PC-3 (cell line): ENCODE measurements around the gene AMH. TPM values are rescaled to one million over a fixed set of nuclear protein-coding genes. Genes with fewer than 3 reads are reported as not detected.

Source experiments
- ATAC-seq: fragments of 200-7000 bp; cut with Tn5 transposase; 2 replicates; pipeline ENCODE4 v1.9.1; 2020; ENCODE audit warnings: mild to moderate bottlenecking, moderate library complexity
- BruUV-seq: library from RNA; stranded (reverse); fragments of 400-500 nt; replicated peaks from 2 replicates; lab custom pipeline; 2021; lab: Mats Ljungman, UMichigan
- CTCF ChIA-PET: fragments of 300-600 bp; sonication (Branson Sonifier 250); formaldehyde crosslinking; loops from one replicate; lab custom pipeline; 2022; ENCODE audit warnings: antibody characterized with exemption; lab: Charles Lee
- POLR2A ChIA-PET: fragments of 300-600 bp; sonication (Branson Sonifier 250); formaldehyde crosslinking; loops from one replicate; lab custom pipeline; 2022; ENCODE audit warnings: antibody characterized with exemption; ENCODE audit not compliant: unreplicated experiment; lab: Charles Lee
- DNase-seq: peaks from one replicate; pipeline ENCODE4 v3.0.0-alpha.2; 2015
- H2AFZ ChIP-seq: fragments of 300-600 bp; sonication (generic); 2 replicates; pipeline ENCODE4 v1.6.0; 2016; ENCODE audit warnings: antibody characterized with exemption, low read length
- H3F3A ChIP-seq: fragments of 300-600 bp; sonication (generic); one replicate; pipeline ENCODE4 v1.6.0; 2017; ENCODE audit warnings: antibody characterized with exemption, low read length, control low read depth, mild to moderate bottlenecking; ENCODE audit not compliant: unreplicated experiment
- H3K27ac ChIP-seq: fragments of 300-600 bp; sonication (generic); 2 replicates; pipeline ENCODE4 v1.5.1; 2016; ENCODE audit warnings: mild to moderate bottlenecking, low read length
- H3K27me3 ChIP-seq: fragments of 300-600 bp; sonication (generic); 2 replicates; pipeline ENCODE4 v1.6.1; 2016; ENCODE audit warnings: low read length, mixed read lengths
- H3K36me3 ChIP-seq: fragments of 300-600 bp; sonication (generic); 2 replicates; pipeline ENCODE4 v1.6.1; 2016; ENCODE audit warnings: low read depth, mixed run types, low read length, mixed read lengths
- H3K4me1 ChIP-seq: fragments of 300-600 bp; sonication (generic); 2 replicates; pipeline ENCODE4 v1.5.1; 2016; ENCODE audit warnings: low read length; ENCODE audit not compliant: insufficient read depth
- H3K4me2 ChIP-seq: fragments of 300-600 bp; sonication (generic); 2 replicates; pipeline ENCODE4 v1.6.0; 2016; ENCODE audit warnings: low read length
- H3K4me3 ChIP-seq: fragments of 300-600 bp; sonication (generic); 2 replicates; pipeline ENCODE4 v1.5.1; 2016; ENCODE audit warnings: mild to moderate bottlenecking, low read length, mixed read lengths
- H3K79me2 ChIP-seq: fragments of 300-600 bp; sonication (generic); 2 replicates; pipeline ENCODE4 v1.6.1; 2017; ENCODE audit warnings: low read length, mixed read lengths
- H3K9ac ChIP-seq: fragments of 300-600 bp; sonication (generic); 2 replicates; pipeline ENCODE4 v1.6.0; 2016; ENCODE audit warnings: mild to moderate bottlenecking, low read length
- H3K9me2 ChIP-seq: fragments of 300-600 bp; sonication (generic); replicated peaks from 2 replicates; pipeline ENCODE4 v1.6.1; 2016; ENCODE audit warnings: mixed run types, low read length, mixed read lengths
- H3K9me3 ChIP-seq: fragments of 300-600 bp; sonication (generic); 2 replicates; pipeline ENCODE4 v1.6.1; 2016; ENCODE audit warnings: low read length, mixed read lengths
- H4K20me1 ChIP-seq: fragments of 300-600 bp; sonication (generic); 2 replicates; pipeline ENCODE4 v1.6.1; 2016; ENCODE audit warnings: low read length, mixed read lengths
- EZH2 ChIP-seq: fragments of 300-600 bp; sonication (generic); IDR thresholded peaks from one replicate; pipeline ENCODE4 v1.6.1; 2017; ENCODE audit warnings: antibody characterized with exemption, mild to moderate bottlenecking, low read length; ENCODE audit not compliant: unreplicated experiment
- EZH2phosphoT487 ChIP-seq: fragments of 300-600 bp; sonication (generic); IDR thresholded peaks from 2 replicates; pipeline ENCODE4 v1.6.1; 2018; ENCODE audit warnings: mild to moderate bottlenecking, antibody characterized with exemption, low read length, borderline replicate concordance
- intact Hi-C: fragments of 100-400 bp; cut with micrococcal nuclease; formaldehyde crosslinking; loops from 2 replicates; pipeline ENCODE4 v1.9.0; 2023
- total RNA-seq: library from RNA; depleted of rRNA; stranded (reverse); fragments of >200 nt; gene quantifications from 2 replicates; pipeline ENCODE4 v1.2.3, GENCODE V29; 2014
- TF ChIP-seq, protein P1 (sequence below): fragments of 300-600 bp; sonication (generic); conservative IDR thresholded peaks from 2 replicates; pipeline ENCODE4 v1.5.1; 2017; ENCODE audit warnings: antibody characterized with exemption, low read depth, mild to moderate bottlenecking, low read length

The AMH gene
- total RNA-seq, 1 experiment from 2014 or later = 6.0 TPM

GRCh38 chr19:2247433-2248101, 1.6 kb upstream of the AMH start:
- peak; percentile 5; the same call in 1 of the 2 replicates for ATAC-seq

GRCh38 chr19:2248136-2249009, 750 bp upstream of the AMH start:
- peaks cover 2% of the 10 kb centered on the region for H4K20me1 ChIP-seq
- ChIA-PET CTCF (no interaction called here), POLR2A (no interaction called here)
- no peak for TF ChIP-seq EZH2
- no peak for TF ChIP-seq EZH2phosphoT487
- TF ChIP-seq, protein P1, sequence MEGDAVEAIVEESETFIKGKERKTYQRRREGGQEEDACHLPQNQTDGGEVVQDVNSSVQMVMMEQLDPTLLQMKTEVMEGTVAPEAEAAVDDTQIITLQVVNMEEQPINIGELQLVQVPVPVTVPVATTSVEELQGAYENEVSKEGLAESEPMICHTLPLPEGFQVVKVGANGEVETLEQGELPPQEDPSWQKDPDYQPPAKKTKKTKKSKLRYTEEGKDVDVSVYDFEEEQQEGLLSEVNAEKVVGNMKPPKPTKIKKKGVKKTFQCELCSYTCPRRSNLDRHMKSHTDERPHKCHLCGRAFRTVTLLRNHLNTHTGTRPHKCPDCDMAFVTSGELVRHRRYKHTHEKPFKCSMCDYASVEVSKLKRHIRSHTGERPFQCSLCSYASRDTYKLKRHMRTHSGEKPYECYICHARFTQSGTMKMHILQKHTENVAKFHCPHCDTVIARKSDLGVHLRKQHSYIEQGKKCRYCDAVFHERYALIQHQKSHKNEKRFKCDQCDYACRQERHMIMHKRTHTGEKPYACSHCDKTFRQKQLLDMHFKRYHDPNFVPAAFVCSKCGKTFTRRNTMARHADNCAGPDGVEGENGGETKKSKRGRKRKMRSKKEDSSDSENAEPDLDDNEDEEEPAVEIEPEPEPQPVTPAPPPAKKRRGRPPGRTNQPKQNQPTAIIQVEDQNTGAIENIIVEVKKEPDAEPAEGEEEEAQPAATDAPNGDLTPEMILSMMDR = no peak
- no peaks in the 10 kb centered on the region for H3K4me1 ChIP-seq
- TSS peak; percentile 33 for BruUV-seq
- H3K36me3 ChIP-seq = peaks cover 10% of the 10 kb centered on the region
- no peaks in the 10 kb centered on the region for H3K9me2 ChIP-seq
- no peak overlapping the region for H3K27ac ChIP-seq
- no peak overlapping the region for H3K9ac ChIP-seq
- no peaks in the 10 kb centered on the region for H3K27me3 ChIP-seq
- intact Hi-C loops = no loop called here
- H3K4me2 ChIP-seq = no peak overlapping the region
- H3K79me2 ChIP-seq = peaks cover 7% of the 10 kb centered on the region
- H3F3A ChIP-seq = no peaks in the 10 kb centered on the region
- no peak overlapping the region for H3K4me3 ChIP-seq
- no peaks in the 10 kb centered on the region for H3K9me3 ChIP-seq
- H2AFZ ChIP-seq = no peak overlapping the region
- ATAC-seq (no peak), DNase-seq (no peak)

More at GRCh38 chr19:2247433-2248101, 1.6 kb upstream of the AMH start:
- Histone ChIP-seq H2AFZ (no peak overlapping the region), H3K9ac (no peak overlapping the region), H3K27ac (no peak overlapping the region), H3K27me3 (no peaks in the 10 kb centered on the region), H3K9me3 (no peaks in the 10 kb centered on the region), H3K36me3 (peaks cover 10% of the 10 kb centered on the region), H3K9me2 (no peaks in the 10 kb centered on the region), H3K4me3 (no peak overlapping the region), H3K79me2 (peaks cover 15% of the 10 kb centered on the region), H3F3A (no peaks in the 10 kb centered on the region), H4K20me1 (peaks cover 10% of the 10 kb centered on the region), H3K4me1 (no peaks in the 10 kb centered on the region), H3K4me2 (no peak overlapping the region)
- intact Hi-C loops = no loop called here
- ChIA-PET POLR2A (no interaction called here), CTCF (no interaction called here)
- no peak for TF ChIP-seq EZH2phosphoT487
- TF ChIP-seq EZH2 = no peak
- TF ChIP-seq, protein P1 = no peak
- no peak for DNase-seq
- no TSS peak for BruUV-seq
